H9 (cell line): ENCODE results near the gene ROBO1. TPM values are rescaled to one million over a fixed set of nuclear protein-coding genes. Genes with fewer than 3 reads are reported as not detected.

Source experiments
- DNase-seq: peaks from one replicate; pipeline ENCODE4 v3.0.0-alpha.2; 2017
- H2AFZ ChIP-seq: one replicate; pipeline ENCODE4 v1.6.1; 2013; ENCODE audit warnings: mild to moderate bottlenecking, low read length, control low read depth, moderate library complexity
- H2AK5ac ChIP-seq: 2 replicates; pipeline ENCODE4 v1.6.1; 2013; ENCODE audit warnings: low read length, control low read depth, mixed read lengths; ENCODE audit not compliant: insufficient read length
- H2BK120ac ChIP-seq: one replicate; pipeline ENCODE4 v1.6.1; 2013; ENCODE audit warnings: low read depth, mild to moderate bottlenecking, low read length, control low read depth, inconsistent platforms; ENCODE audit not compliant: poor library complexity, severe bottlenecking
- H2BK12ac ChIP-seq: 2 replicates; pipeline ENCODE4 v1.6.1; 2013; ENCODE audit warnings: low read length, control low read depth, mixed read lengths, low read depth; ENCODE audit not compliant: insufficient read length
- H2BK15ac ChIP-seq: 2 replicates; pipeline ENCODE4 v1.6.1; 2013; ENCODE audit warnings: low read depth, low read length, control low read depth
- H2BK20ac ChIP-seq: one replicate; pipeline ENCODE4 v1.6.1; 2013; ENCODE audit warnings: low read depth, mild to moderate bottlenecking, low read length, control low read depth, inconsistent platforms; ENCODE audit not compliant: poor library complexity, severe bottlenecking
- H2BK5ac ChIP-seq: 2 replicates; pipeline ENCODE4 v1.6.1; 2013; ENCODE audit warnings: low read length, control low read depth, mixed read lengths; ENCODE audit not compliant: insufficient read length
- H3K14ac ChIP-seq: 2 replicates; pipeline ENCODE4 v1.6.1; 2013; ENCODE audit warnings: low read length, control low read depth; ENCODE audit not compliant: insufficient read depth
- H3K18ac ChIP-seq: 2 replicates; pipeline ENCODE4 v1.6.1; 2013; ENCODE audit warnings: low read depth, mild to moderate bottlenecking, mixed read lengths, low read length, control low read depth; ENCODE audit not compliant: insufficient read length
- H3K23ac ChIP-seq: 2 replicates; pipeline ENCODE4 v1.6.1; 2013; ENCODE audit warnings: low read length, control low read depth, mixed read lengths, low read depth; ENCODE audit not compliant: insufficient read length
- H3K23me2 ChIP-seq: 2 replicates; pipeline ENCODE4 v1.6.1; 2013; ENCODE audit warnings: low read depth, mild to moderate bottlenecking, mixed read lengths, low read length, control low read depth; ENCODE audit not compliant: insufficient read length, poor library complexity, severe bottlenecking
- H3K27ac ChIP-seq: 2 replicates; pipeline ENCODE4 v1.5.1; 2013; ENCODE audit warnings: low read length, control low read depth, mixed read lengths, low read depth; ENCODE audit not compliant: insufficient read length
- H3K27me3 ChIP-seq: 2 replicates; pipeline ENCODE4 v1.6.1; 2013; ENCODE audit warnings: low read length, control low read depth, inconsistent platforms; ENCODE audit not compliant: insufficient read depth
- H3K4ac ChIP-seq: 2 replicates; pipeline ENCODE4 v1.6.1; 2013; ENCODE audit warnings: low read depth, mild to moderate bottlenecking, control low read depth, inconsistent platforms, low read length, moderate library complexity
- H3K4me1 ChIP-seq: 2 replicates; pipeline ENCODE4 v1.6.1; 2013; ENCODE audit warnings: low read length, control low read depth, inconsistent platforms; ENCODE audit not compliant: insufficient read depth
- H3K4me2 ChIP-seq: 2 replicates; pipeline ENCODE4 v1.6.1; 2013; ENCODE audit warnings: low read length, control low read depth, mixed read lengths; ENCODE audit not compliant: insufficient read length, insufficient read depth
- H3K56ac ChIP-seq: 2 replicates; pipeline ENCODE4 v1.6.1; 2013; ENCODE audit warnings: low read depth, mild to moderate bottlenecking, mixed read lengths, low read length, control low read depth; ENCODE audit not compliant: insufficient read length
- H3K79me1 ChIP-seq: 2 replicates; pipeline ENCODE4 v1.6.1; 2013; ENCODE audit warnings: low read depth, mild to moderate bottlenecking, moderate library complexity, low read length, control low read depth, inconsistent platforms; ENCODE audit not compliant: insufficient read depth, poor library complexity, severe bottlenecking
- H3K79me2 ChIP-seq: 2 replicates; pipeline ENCODE4 v1.6.1; 2013; ENCODE audit warnings: low read length, control low read depth, inconsistent platforms; ENCODE audit not compliant: insufficient read depth
- H3K9ac ChIP-seq: 2 replicates; pipeline ENCODE4 v1.6.1; 2013; ENCODE audit warnings: low read length, control low read depth, mixed read lengths; ENCODE audit not compliant: insufficient read length; ENCODE audit errors: extremely low read depth
- H3K9me3 ChIP-seq: one replicate; pipeline ENCODE4 v1.6.1; 2013; ENCODE audit warnings: low read depth, low read length, inconsistent platforms; ENCODE audit not compliant: control insufficient read depth
- H3T11ph ChIP-seq: one replicate; pipeline ENCODE4 v1.6.1; 2013; ENCODE audit warnings: mild to moderate bottlenecking, low read length, control low read depth, inconsistent platforms
- H4K20me1 ChIP-seq: one replicate; pipeline ENCODE4 v1.6.1; 2013; ENCODE audit not compliant: control insufficient read depth, insufficient read length, insufficient read depth
- H4K5ac ChIP-seq: 2 replicates; pipeline ENCODE4 v1.6.1; 2013; ENCODE audit warnings: low read depth, mild to moderate bottlenecking, mixed read lengths, low read length, control low read depth; ENCODE audit not compliant: insufficient read length
- H4K8ac ChIP-seq: replicated peaks from 2 replicates; pipeline ENCODE4 v1.6.1; 2013; ENCODE audit warnings: low read length, control low read depth, mixed read lengths, low read depth; ENCODE audit not compliant: insufficient read length
- H4K91ac ChIP-seq: 2 replicates; pipeline ENCODE4 v1.6.1; 2013; ENCODE audit warnings: low read depth, mild to moderate bottlenecking, moderate library complexity, mixed read lengths, low read length, control low read depth; ENCODE audit not compliant: insufficient read length
- H3K27ac Mint-ChIP-seq, 3 experiments: 2 replicates in 2 of 3; 3 replicates in 1 of 3; pipeline ENCODE4 v1.8.0; 2020 to 2021; ENCODE audit warnings: mixed read lengths in 3 of 3, mild to moderate bottlenecking in 1 of 3, moderate library complexity in 1 of 3
- H3K27me3 Mint-ChIP-seq: 2 replicates; pipeline ENCODE4 v1.8.0; 2021; ENCODE audit warnings: low read depth, mild to moderate bottlenecking, moderate library complexity, mixed read lengths
- H3K36me3 Mint-ChIP-seq, 3 experiments: 2 replicates in 2 of 3; 3 replicates in 1 of 3; pipeline ENCODE4 v1.8.0; 2020 to 2021; ENCODE audit warnings: low read depth in 3 of 3, mixed read lengths in 3 of 3; ENCODE audit not compliant: insufficient read depth in 1 of 3
- H3K4me1 Mint-ChIP-seq, 2 experiments: 2 replicates each; pipeline ENCODE4 v1.8.0; 2020; ENCODE audit warnings: mixed read lengths in 2 of 2
- H3K4me3 Mint-ChIP-seq, 2 experiments: 2 replicates in 1 of 2; 3 replicates in 1 of 2; pipeline ENCODE4 v1.8.0; 2020 to 2021; ENCODE audit warnings: mild to moderate bottlenecking in 2 of 2, mixed read lengths in 2 of 2, moderate library complexity in 1 of 2
- H3K9me3 Mint-ChIP-seq, 2 experiments: 2 replicates in 1 of 2; 3 replicates in 1 of 2; pipeline ENCODE4 v1.8.0; 2020; ENCODE audit warnings: mild to moderate bottlenecking in 2 of 2, mixed read lengths in 2 of 2, moderate library complexity in 1 of 2
- CTCF ChIP-seq: fragments of 200-600 bp; sonication (generic); conservative IDR thresholded peaks from 3 replicates; pipeline ENCODE4 v1.8.0; 2021; ENCODE audit warnings: antibody characterized with exemption, mild to moderate bottlenecking
- WGBS: extraction: QIAGEN DNeasy Blood & Tissue Kit; methylation state at CpG from one replicate; pipeline ENCODE4 v1.1.7; 2013; ENCODE audit warnings: missing lambda C conversion rate, low lambda C conversion rate, mixed read lengths; ENCODE audit not compliant: insufficient read length; ENCODE audit errors: extremely low coverage; 5-methylcytosine and 5-hydroxymethylcytosine counted together
- total RNA-seq: library from RNA; stranded (reverse); gene quantifications from 2 replicates; pipeline ENCODE4 v1.2.1, GENCODE V29; 2021

Gene ROBO1
- total RNA-seq, 1 experiment from 2014 or later, result 62.7 TPM

GRCh38 chr3:78847603-78848002, 920.2 kb downstream of the ROBO1 start:
- H3K36me3 Mint-ChIP-seq, result no peaks in the 10 kb centered on the region
- Histone ChIP-seq H4K5ac (no peak overlapping the region), H3K56ac (no peak overlapping the region), H2BK20ac (no peak overlapping the region), H3K79me1 (no peaks in the 10 kb centered on the region), H3K23me2 (no peaks in the 10 kb centered on the region), H3K18ac (no peak overlapping the region), H3K9me3 (no peaks in the 10 kb centered on the region), H3K23ac (no peak overlapping the region), H2BK15ac (no peak overlapping the region), H4K8ac (no peak overlapping the region), H3K79me2 (no peaks in the 10 kb centered on the region), H2BK120ac (no peak overlapping the region), H3K27me3 (no peaks in the 10 kb centered on the region), H4K20me1 (no peaks in the 10 kb centered on the region), H3K14ac (no peak overlapping the region), H2AK5ac (no peak overlapping the region), H2AFZ (no peak overlapping the region), H2BK12ac (no peak overlapping the region), H3K4ac (no peak overlapping the region), H3T11ph (no peak overlapping the region), H2BK5ac (no peak overlapping the region), H3K4me2 (no peak overlapping the region), H3K27ac (no peak overlapping the region), H4K91ac (no peak overlapping the region), H3K9ac (no peak overlapping the region), H3K4me1 (no peaks in the 10 kb centered on the region)
- H3K4me1 Mint-ChIP-seq, result peaks cover 4 to 7% of the 10 kb centered on the region in 2 experiments; a peak in 3 of 4 replicates
- DNase-seq, result no peak
- no peak overlapping the region for H3K27ac Mint-ChIP-seq
- whole genome bisulfite sequencing, result no CpG with 5 or more reads among the region's 3 CpGs
- no peaks in the 10 kb centered on the region for H3K9me3 Mint-ChIP-seq
- no peak for TF ChIP-seq CTCF
- H3K27me3 Mint-ChIP-seq, result no peaks in the 10 kb centered on the region
- H3K4me3 Mint-ChIP-seq, result no peak overlapping the region
